HG02885 (cell line): Measurements from ENCODE around the gene ADARB1.
A peak's percentile ranks its signal among the peaks of the same experiment; 100 is the strongest.
"Not testable (repeated sequence)": the region's sequence is repeated elsewhere in the genome, so short reads cannot be mapped to it uniquely, and the experiment has no call there.

Source experiments
- ATAC-seq: cut with Tn5 transposase; IDR thresholded peaks from one replicate; pipeline ENCODE4 v1.9.1; 2021; ENCODE audit warnings: mild to moderate bottlenecking; ENCODE audit not compliant: unreplicated experiment, poor library complexity

The ADARB1 gene

DNA sequence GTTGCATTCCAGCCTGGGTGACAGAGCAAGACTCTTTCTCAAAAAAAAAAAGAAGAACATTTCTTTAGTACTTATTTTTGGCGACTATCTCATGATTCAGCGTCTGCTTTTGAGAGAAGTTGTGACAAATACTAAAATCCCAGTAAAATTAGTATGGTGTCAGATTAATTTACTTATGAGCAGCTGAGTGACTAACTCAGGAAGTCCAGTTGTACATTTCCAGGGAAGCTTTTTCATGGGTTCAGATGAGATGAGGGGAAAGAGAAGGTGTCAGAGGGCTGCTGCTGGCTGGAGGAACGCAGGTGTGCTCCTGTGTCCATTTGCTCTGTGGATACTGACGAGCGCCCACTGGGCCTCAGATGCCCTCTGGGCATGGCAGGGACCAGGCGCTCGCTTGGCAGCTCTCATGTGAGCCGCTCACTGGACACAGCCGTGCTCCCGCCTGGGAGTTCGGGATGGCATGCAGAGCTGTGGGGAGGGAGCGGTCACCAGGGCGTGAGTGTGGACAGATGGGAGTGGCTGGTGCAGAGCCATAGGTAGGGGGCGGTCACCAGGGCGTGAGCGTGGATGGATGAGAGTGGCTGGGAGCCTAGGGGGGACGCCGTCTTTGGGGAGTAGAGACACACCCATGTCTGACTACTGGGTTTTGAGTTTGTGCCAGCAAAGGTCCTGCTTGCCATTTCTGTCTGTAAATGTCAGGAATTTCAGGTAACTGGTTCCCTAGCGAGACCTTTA is 55.0 kb downstream of the ADARB1 start:
- ATAC-seq = no peak

DNA sequence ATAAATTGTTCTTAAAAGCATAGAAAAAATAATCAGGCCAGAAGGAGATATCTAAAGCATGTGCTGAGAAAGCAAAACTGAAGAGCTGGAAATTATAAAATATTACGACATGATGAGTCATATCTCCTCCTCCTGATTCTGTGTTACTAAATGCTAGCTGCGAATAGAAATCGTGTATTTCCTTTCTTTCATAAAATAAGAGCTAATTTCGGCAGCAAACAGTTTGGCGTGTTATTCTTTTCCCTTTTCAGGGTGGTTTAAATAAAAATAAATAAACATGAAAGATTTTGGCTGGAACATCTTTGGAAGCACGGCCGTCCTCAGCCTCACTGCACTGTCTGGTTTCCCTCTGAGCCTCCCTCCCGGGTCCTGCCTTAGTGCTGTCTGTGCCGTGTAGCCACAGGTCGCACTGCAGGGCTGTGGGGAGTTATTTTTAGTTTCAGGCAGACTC is 56.0 kb downstream of the ADARB1 start:
- no peak for ATAC-seq

DNA sequence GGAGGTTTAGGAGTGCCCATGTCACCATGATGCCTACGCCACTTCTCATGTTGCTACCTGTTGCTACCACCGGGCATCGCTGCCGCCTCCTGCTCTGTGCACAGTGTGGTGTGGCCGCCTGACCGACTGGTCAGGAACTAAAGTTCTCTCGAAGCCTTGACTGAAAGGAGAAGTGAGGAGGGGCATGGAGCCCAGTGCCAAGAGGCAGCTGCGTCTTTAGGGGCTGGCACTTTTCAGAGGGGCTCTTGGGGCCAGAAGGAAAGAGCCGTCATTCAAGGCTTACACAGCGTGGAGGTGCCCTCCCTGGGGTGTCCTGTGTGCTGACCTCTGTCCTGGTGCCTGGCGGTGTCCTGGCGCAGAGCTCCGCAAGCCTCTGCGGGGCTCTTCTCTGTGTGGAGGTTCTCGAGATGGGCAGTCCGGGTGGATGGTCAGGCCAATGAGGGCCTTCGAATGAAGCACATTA is 57.2 kb downstream of the ADARB1 start:
- ATAC-seq = no peak

DNA sequence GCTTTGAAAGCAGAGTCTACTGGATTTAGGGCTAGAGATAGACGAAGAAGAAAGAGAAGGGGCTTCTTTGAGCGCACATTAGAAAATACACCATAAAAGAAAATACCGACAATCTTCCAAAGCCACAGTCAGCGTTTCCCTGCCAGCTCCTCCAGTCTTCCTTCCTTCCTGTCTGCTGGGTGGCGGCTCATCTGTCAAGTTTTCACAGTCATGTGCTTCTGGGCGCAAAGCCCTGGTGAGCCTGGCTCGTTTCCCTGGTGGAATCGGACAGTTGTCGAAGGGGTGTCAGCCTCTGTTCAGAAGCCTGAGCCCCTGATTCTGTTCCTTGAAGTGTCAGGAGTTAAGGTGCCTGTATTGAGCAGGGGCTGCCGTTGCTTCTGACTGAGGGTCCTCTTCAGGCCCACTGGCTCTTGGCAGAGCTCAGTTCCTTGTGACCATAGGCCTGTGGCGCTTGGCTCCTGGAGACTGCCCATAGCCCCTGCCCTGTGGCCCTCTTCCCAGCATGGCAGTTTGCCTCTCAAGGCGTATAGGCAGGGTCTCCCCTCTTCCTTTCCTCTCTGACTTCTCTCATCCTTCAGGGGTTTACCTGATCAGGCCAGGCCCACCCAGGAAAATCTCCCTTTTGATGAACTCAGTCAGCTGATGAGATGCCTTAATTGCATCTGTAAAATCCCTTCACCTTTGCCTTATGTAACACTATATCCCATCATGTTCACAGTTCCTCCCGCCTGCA is 58.6 kb downstream of the ADARB1 start:
- no peak for ATAC-seq

DNA sequence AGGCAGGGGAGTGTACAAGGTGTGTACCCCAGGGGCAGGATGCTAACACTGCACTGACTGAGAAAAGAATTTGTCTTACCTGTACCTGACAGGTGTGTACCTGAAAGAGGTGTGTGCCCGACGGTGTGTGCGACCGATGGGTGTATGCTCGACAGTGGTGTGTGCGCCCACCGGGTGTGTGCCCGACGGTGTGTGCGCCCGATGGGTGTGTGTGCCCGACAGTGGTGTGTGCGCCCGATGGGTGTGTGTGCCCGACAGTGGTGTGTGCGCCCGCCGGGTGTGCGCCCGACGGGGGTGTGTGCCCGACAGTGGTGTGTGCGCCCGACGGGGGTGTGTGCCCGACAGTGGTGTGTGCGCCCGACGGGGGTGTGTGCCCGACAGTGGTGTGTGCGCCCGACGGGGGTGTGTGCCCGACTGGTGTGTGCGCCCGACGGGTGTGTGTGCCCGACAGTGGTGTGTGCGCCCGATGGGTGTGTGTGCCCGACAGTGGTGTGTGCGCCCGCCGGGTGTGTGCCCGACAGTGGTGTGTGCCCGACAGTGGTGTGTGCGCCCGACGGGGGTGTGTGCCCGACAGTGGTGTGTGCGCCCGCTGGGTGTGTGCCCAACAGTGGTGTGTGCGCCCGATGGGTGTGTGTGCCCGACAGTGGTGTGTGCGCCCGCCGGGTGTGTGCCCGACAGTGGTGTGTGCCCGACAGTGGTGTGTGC is 59.3 kb downstream of the ADARB1 start:
- ATAC-seq = not testable (repeated sequence)

DNA sequence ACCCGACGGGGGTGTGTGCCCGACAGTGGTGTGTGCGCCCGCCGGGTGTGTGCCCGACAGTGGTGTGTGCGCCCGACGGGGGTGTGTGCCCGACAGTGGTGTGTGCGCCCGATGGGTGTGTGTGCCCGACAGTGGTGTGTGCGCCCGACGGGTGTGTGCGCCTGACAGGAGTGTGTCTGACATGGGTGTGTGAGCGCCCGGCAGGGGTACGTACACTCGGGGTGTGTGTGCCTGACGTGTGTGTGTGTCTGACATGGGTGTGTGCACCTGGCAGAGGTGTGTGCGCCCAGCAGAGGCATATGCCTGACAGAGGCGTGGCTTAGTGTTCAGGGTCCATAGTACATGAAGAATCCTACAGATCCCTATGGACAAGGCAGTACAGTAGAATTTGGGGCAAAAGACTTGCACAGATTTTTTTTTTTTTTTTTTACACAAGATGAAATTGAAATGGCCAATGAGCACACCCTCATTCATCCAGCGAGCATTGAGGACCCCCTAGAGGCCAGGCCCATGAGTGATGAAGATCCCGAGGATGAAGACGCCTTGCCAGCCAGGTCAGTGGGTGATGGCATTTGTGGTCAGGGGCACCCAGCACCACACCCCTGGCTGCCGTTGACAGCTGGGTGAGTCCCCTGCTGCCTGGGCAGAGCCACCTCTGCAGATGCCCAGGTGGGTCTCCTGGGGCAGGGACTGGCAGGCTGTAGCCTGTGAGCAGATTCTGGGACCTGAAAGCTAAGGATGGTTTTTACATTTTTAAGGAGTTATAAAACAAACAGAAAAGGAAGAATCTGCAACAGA is 60.1 kb downstream of the ADARB1 start:
- no peak for ATAC-seq

DNA sequence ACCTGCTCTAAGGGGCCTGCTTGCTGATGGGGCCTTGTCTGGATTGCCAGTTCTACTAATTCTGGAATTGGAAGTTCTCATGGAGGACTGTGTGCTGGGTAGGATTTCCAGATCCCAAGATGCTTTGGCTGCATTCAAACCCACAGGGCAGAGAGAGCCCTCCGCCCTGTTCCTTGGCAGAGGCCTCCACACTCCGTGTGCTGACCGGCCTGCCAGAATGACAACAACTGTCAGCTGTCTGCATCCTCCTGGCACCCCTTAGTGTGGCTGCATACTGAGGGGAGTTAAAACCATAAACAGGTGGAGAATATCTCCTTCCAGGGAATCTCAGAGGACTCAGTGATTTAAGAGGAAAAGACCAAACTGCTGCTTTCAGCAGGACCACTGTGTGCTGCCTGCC is 60.7 kb downstream of the ADARB1 start:
- ATAC-seq = no peak

DNA sequence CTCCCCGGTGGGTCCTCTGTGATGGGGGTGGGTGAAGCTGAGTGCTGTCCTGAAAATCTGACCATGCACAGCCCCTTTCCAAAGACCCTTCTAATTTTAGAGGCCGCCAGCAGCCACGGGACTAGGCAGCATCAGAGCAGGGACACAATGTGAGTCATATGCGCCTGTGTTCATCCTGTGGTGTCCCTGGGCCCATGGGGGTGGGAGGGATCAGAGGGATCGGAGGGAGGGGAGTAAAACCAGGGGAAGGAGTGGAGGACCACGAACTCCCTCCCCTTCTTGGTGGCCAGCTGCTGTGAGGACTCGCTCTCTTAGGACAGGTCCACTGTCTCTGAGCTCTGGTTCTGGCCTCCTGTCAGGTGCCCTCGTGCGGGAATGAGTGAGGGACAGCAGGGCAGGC is 61.5 kb downstream of the ADARB1 start:
- ATAC-seq = no peak

DNA sequence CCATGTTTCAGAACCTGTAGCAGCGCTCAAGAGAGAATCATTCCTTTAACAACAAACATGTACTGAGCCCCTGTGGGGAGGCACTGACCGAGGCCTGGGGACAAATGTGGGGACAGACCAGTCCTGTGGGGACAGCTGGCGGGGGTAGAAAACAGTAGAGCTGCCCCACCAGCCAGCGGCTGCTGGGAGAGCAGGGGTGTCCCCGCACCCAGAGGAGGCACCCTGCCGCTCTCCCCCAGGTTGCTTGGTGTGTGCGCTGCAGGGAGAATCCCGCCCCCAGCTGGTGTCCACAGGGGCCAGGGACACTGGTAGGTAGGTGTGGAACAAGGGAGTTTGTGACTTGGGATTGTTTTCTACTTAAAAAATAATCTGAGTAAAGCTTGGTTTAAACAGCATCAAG is 62.1 kb downstream of the ADARB1 start:
- no peak for ATAC-seq

DNA sequence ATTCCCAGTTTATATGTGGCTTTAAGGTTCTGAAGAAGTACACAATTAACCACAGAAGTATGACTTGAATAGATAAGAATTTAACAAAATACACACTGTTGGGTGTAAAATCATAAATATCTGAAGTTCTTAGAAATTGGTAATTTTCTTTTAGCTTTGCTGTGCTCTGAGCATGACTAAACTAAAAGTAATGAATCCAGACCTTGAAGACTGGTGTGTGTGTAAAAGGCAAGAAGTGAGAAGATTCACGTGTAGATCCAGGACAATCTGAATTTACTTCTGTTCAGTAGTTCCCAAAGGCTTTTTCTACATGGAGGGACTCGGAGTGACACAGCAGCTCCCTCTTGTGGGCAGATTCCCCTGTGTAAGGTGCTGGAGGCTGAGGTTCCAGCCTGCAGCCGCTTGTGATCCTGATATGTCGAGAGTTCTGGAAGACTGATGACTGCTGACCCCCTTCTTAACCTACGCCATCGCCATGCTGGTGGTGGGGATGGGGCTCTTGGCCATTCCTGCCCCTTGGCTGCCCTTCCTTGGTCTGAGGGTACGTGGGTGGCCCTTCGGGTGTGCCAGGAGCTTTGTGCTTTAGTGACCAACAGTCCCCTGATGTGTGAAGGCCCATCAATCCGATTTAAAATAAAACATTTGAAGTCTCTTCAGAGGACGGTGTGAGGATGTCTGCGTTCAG is 62.7 kb downstream of the ADARB1 start:
- no peak for ATAC-seq

DNA sequence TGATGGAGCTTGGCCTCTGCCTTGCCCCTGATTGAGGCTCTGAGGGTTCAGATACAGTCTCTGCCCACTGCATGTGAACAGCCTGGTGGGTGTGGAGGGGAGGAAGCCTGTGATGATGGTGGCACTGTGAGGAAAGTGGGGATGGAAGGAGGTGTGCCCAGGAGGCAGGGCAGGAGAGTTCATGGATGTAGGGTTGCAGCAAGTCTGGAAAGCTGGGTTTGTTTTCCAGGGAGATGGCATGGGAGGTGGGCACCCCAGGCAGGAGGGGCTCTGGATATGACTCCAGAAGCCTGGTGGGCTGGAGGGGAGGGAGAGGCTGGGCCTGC is 63.2 kb downstream of the ADARB1 start:
- ATAC-seq = no peak

DNA sequence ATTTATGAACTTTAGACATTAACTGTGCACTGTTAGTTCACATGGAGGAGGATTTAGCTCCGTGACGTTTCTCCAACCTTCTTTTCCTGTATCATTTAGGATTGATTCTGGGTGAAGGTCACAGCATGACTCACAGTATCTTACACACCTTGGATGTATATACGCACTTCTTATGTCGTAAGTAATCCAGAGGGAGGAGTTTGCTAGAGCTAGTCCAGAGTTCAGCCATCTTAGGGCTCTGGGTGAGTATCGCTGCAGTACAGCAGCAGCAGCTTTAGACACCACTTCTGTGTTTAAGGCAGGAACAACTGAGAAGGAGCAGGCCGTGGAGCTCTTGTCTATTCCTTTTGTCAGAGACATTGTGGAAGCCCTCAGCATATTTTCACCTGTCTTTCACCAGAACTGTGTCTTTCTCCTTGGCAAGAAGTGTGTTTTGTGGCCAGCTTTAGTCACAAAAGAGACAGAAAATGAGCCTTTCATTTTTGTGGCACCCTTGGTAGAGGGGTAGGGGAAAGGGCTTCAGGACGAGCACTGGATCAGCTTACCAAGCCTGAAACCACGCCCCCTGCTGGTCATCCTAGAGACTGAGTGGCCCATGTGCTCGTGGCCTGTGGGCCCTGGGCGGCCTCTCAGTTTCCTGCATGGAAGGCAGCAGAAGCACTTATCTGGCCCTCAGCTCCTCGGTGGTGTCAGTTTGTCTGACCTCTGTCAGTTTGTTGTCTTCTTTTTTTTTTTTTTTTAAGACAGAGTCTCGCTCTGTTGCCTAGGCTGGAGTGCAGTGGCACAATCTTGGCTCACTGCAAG is 64.0 kb downstream of the ADARB1 start:
- ATAC-seq = no peak

DNA sequence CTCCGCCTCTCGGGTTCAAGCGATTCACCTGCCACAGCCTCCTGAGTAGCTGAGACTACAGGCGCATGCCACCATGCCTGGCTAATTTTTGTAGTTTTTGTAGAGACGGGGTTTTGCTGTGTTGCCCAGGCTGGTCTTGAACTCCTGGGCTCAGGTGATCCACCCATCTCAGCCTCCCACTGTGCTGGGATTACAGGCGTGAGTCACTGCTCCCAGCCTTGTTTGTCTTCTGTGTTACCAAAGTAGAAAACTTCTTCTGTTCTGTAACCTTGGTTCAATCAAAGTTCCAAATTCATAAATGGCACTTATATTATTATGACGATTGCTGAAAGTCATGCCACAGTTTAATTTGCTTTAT is 64.6 kb downstream of the ADARB1 start:
- not testable (repeated sequence) for ATAC-seq

DNA sequence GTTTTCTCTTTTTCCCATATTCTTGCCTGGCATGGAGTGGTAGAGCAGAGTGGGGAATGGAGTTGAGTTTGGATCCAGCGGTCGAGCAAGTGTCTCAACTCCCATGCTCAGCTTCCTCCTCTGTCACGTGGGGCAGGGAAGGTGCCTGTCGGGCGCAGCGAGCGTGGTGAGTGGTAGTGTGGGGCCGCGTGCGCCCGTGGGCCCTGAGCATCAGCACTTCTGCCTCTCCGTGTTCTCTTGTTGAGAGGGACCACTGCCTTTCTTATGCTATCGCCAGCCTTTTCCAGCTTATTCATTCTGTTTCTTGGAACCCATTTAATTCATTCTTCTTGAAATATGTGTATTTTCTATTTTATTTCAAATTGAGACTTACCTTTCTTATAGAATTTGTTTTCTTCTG is 65.1 kb downstream of the ADARB1 start:
- ATAC-seq = no peak

DNA sequence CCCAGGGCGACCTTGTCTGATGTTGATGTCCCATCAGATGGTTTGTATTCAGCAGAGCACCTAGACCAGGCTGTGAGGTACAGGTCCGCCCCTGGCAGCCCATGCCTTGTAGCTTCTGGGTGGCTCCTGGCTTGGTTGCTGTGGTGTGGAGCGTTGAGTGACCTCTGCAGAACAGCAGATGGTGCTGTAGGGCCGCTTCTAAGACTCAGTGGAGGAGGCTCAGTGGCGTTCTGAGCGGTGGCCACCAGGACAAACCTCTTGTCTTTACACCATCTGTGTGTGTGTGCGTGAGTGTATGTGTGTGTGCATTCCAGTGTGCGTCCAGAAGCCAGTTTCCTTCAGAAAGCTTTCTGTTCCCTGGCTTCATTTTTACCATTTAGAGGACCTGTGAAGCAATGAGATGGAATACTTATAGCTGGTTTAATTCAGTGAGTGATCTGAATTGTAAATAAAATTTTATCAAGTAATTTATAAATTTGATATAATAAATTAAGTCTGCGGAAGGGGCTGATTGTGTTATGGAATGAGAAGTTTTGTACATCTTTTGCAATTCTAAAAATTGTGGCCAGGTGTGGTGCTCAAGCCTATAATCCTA is 66.1 kb downstream of the ADARB1 start:
- peak; percentile 66 for ATAC-seq

DNA sequence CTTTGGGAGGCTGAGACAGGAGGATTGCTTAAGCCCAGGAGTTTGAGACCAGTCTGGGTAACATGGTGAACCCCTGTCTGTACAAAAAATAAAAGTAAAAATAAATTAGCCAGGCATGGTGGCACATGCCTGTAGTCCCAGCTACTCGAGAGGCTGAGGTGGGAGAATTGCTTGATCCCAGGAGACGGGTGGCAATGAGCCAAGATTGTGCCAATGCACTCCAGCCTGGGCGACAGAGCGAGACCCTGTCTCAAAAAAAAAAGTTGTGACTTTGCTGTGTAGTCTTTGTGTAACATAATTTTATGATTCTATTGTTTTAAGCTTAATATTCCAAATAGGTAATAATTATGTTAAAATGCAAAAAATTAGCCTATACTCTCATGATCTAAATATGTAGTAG is 66.6 kb downstream of the ADARB1 start:
- ATAC-seq = not testable (repeated sequence)

DNA sequence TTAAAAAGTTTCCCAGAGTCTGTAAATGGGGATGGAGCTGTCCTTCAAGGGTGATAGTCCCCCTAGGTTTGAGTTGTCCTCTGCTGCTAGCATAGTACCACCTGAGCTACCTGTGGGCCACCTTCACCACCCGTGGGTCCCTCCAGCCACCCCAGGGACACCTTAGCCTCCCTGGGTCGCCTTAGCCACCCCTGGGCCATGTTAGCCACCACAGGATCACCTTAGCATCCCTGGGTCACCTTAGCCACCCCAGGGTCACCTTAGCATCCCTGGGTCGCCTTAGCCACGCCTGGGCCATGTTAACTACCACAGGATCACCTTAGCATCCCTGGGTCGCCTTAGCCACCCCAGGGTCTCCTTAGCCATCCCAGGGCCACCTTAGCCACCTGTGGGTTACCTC is 67.1 kb downstream of the ADARB1 start:
- no peak for ATAC-seq

DNA sequence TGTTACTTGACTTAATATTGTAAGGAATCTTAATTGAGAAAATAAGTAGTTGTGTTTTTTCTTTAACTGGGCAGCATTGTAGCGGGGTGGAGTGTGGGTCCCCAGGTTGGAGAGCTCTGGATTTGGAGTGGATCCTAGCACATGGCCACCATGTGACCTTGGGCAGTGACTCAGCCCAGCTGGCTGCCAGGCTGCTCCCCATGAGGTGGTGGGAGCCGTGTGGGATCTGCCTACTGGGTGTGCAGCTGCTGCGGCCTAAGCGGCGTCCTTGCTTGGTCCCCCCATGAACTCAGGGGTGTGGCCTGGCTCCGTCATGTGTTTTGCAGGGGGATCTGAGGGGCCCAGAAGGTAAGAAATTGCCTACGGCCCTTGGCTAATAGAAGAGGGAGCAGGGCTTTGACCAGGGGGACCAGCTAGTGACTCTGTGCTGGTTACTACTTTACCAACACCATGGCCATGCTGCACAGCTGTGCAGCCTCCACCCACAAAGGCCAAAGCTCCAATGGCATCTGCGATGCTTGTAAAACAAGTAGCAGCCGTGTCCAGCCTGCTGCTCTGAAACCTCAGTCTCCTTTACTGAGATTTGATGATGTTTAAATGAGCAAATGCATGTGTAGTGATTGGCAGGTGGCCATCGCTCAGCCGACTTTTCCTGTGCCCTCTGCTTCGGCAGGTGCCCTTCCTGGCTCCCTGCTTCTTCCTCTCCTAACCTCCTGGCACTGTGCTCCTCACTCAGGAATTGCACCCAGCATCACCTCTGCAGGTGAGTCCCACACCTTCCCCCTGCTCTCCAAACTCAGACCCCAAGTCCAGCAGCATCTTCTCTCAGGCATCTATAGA is 68.3 kb downstream of the ADARB1 start:
- ATAC-seq = no peak
